GM23248 (cell line): ENCODE measurements around the gene ADAMTS6.

Experiments
- EZH2 ChIP-seq: fragments of 200-600 bp; sonication (generic); IDR thresholded peaks from 2 replicates; pipeline ENCODE4 v1.6.1; 2018; ENCODE audit warnings: antibody characterized with exemption, mild to moderate bottlenecking; ENCODE audit not compliant: insufficient read depth, poor library complexity, severe bottlenecking
- EZH2phosphoT487 ChIP-seq: fragments of 200-600 bp; sonication (generic); IDR thresholded peaks from 2 replicates; pipeline ENCODE4 v1.6.1; 2018; ENCODE audit warnings: antibody characterized with exemption, moderate library complexity, mild to moderate bottlenecking, low read depth; ENCODE audit not compliant: insufficient read depth

DNA sequence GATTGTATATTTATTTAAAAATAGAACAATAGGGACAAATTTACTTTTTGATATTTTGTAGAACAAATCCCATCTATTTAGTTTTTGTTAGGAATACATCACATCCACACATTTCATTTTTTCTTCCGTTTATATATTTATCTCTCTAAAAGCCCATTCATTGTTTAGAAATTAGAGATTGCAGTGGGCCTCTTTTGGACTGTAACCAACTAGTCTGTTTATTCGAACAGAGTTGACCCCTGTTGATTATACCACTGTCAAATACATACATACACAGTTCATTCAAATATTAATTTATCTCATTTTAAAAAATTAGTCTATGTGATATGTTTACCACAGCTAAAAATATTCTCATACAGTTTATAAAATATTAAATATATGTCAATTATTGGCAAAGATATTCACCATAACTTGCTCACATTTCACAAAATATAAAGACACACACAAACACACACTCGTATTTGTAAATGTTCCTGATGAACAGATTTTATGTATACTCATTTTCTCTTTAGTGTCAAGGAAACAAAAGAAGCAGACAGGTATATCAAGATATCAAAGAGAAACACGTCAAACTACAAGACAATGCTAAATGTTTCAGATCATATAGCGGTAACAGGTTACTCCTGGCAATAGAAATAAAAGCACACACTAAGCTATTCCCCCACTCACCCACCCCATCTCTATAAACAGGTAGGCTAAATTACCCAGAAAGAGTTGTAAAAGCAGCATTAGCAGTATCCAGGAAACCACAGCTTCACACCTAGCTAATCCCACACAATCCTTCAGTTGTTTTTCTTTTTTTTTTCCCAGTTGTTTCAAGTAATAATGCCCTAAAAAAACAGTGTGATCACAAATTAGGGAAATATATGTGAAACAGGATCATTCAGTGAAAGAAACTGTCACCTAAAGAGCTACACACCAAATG is 283.9 kb downstream of the ADAMTS6 start:
- TF ChIP-seq EZH2 (no peak), EZH2phosphoT487 (no peak)
